GM12872 (cell line): ENCODE measurements around the gene SLC5A3.

ENCODE experiments used
- TF ChIP-seq, protein P1 (sequence below): IDR thresholded peaks from 3 replicates; pipeline ENCODE4 v1.5.1; 2011; ENCODE audit warnings: low read depth, mild to moderate bottlenecking, low read length, moderate library complexity; ENCODE audit not compliant: insufficient read depth

The SLC5A3 gene

DNA sequence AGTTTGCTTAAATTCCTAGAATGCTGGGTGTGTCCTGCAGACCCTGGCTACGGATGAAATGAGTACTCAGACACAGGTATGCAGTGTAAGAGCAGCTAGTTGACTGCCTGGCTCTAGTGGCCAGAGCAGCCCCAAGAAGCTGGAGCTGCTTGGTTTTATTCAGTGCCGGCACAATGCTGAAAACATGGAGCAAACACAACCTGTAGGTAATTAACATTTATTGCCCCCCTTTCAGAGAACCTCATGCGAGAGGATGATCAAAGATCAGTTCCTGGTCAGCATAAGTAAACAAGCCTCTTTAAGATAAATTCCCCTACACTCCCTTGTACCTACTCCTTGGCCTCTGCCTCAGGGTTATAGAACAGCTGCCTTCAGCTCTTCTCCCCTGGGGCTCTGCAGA is 43.2 kb downstream of the SLC5A3 start:
- TF ChIP-seq, protein P1, sequence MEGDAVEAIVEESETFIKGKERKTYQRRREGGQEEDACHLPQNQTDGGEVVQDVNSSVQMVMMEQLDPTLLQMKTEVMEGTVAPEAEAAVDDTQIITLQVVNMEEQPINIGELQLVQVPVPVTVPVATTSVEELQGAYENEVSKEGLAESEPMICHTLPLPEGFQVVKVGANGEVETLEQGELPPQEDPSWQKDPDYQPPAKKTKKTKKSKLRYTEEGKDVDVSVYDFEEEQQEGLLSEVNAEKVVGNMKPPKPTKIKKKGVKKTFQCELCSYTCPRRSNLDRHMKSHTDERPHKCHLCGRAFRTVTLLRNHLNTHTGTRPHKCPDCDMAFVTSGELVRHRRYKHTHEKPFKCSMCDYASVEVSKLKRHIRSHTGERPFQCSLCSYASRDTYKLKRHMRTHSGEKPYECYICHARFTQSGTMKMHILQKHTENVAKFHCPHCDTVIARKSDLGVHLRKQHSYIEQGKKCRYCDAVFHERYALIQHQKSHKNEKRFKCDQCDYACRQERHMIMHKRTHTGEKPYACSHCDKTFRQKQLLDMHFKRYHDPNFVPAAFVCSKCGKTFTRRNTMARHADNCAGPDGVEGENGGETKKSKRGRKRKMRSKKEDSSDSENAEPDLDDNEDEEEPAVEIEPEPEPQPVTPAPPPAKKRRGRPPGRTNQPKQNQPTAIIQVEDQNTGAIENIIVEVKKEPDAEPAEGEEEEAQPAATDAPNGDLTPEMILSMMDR: no peak

DNA sequence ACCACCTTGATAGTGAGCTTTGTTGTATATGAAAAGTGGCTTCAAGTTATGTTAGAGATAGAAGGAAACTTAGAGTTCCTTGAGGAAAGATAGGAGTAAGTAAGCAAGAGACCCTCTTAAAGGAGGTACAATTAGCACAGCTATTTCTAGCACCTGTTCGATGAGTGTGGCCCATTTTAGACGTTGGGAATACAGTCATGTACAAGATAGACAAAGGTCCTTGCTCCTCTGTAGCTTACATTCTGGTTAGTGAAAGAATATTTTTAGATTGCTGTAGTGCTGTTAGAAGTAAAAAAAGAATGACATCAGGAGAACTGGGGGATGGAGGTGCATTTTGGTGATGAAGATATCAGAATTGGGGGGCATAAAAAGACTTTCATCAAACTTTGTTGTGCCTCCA is 47.5 kb downstream of the SLC5A3 start:
- TF ChIP-seq, protein P1: no peak

DNA sequence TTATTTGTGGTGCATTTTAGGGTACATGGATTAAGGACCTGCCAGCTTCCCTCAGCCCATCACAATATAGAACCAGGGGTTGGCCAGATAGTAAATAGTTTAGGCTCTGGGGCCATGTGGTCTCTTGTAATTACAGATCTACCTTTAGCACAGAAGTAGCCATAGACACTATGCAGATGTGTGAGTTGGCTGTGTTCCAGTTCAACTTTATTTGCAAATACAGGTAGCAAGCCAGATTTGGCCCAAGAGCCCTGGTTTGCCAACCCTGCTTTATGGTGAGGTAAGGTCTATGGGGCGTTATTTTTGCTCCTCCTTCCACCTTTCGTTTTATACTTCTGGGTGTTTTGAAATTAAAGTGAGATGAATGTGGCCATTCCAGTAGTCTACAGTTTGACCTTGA is 48.7 kb downstream of the SLC5A3 start:
- TF ChIP-seq, protein P1: no peak
